Stimulated activated CD4-positive, alpha-beta T cell treated with anti-CD3 and anti-CD28 coated beads, Interleukin-1b, Interleukin-23, amount 100 ng/mL, for 24 hours (primary cell): Measurements from ENCODE around the gene ZNF750.
A peak's percentile ranks its signal among the peaks of the same experiment; 100 is the strongest.
"Not testable (repeated sequence)": the region's sequence is repeated elsewhere in the genome, so short reads cannot be mapped to it uniquely, and the experiment has no call there.

ENCODE experiments used
- DNase-seq, 4 experiments: peaks; one replicate each; pipeline ENCODE4 v3.0.0-alpha.2; 2020; ENCODE audit warnings: low read depth in 4 of 4, low spot score in 1 of 4

ZNF750 gene

GRCh38 chr17:82795615-82796014, 44.2 kb downstream of the ZNF750 start:
- no peak for DNase-seq

- no peak for DNase-seq
Observed at GRCh38 chr17:82794781-82795482, 44.9 kb downstream of the ZNF750 start.

GRCh38 chr17:82793974-82794630, 45.7 kb downstream of the ZNF750 start:
- DNase-seq, result no peak

GRCh38 chr17:82791532-82791931, 48.3 kb downstream of the ZNF750 start:
- DNase-seq, result no peak

GRCh38 chr17:82790391-82790790, 49.4 kb downstream of the ZNF750 start:
- no peak for DNase-seq

GRCh38 chr17:82789806-82790205, 50.0 kb downstream of the ZNF750 start:
- DNase-seq, result no peak

- DNase-seq, result no peak
Observed at GRCh38 chr17:82789051-82789592, 50.7 kb downstream of the ZNF750 start.

- DNase-seq, result no peak
Observed at GRCh38 chr17:82788206-82789001, 51.4 kb downstream of the ZNF750 start.

- no peak for DNase-seq
Observed at GRCh38 chr17:82787081-82787848, 52.6 kb downstream of the ZNF750 start.

- no peak for DNase-seq
Observed at GRCh38 chr17:82786427-82786826, 53.4 kb downstream of the ZNF750 start.

GRCh38 chr17:82785581-82785980, 54.2 kb downstream of the ZNF750 start:
- not testable (repeated sequence) for DNase-seq

GRCh38 chr17:82783498-82783897, 56.3 kb downstream of the ZNF750 start:
- no peak for DNase-seq

- DNase-seq, result no peak
Observed at GRCh38 chr17:82782657-82783207, 57.1 kb downstream of the ZNF750 start.

GRCh38 chr17:82781894-82782274, 57.9 kb downstream of the ZNF750 start:
- DNase-seq, result peak; percentile 62 to 76 (median 68)

- DNase-seq, result no peak
Observed at GRCh38 chr17:82780971-82781893, 58.6 kb downstream of the ZNF750 start.

- no peak for DNase-seq
Observed at GRCh38 chr17:82780195-82780594, 59.6 kb downstream of the ZNF750 start.

- no peak for DNase-seq
Observed at GRCh38 chr17:82779541-82779940, 60.3 kb downstream of the ZNF750 start.
